HEK293 (cell line): ENCODE results near the gene MIGA1.

Experiments used
- CTCF ChIA-PET: fragments of 350-600 bp; formaldehyde crosslinking; extraction: SDS; loops from one replicate; lab custom pipeline; 2021; ENCODE audit warnings: antibody characterized with exemption; lab: Yijun Ruan, JAX
- POLR2A ChIA-PET: fragments of 300-600 bp; formaldehyde crosslinking; extraction: SDS; loops from one replicate; lab custom pipeline; 2020; ENCODE audit warnings: antibody characterized with exemption, inconsistent platforms; lab: Yijun Ruan, JAX
- H3K27ac ChIP-seq: fragments of 200-500 bp; sonication (Bioruptor generic); 2 replicates; pipeline ENCODE4 v1.5.1; 2014; ENCODE audit warnings: low read depth, low read length, control low read depth, inconsistent platforms; ENCODE audit errors: extremely low read depth
- H3K36me3 ChIP-seq, 2 experiments: fragments of 200-500 bp in 1 of 2; sonication (Bioruptor generic) in 1 of 2; 1 replicate in 1 of 2; 2 replicates in 1 of 2; pipeline ENCODE4 v1.5.1; 2014 to 2017; ENCODE audit warnings: inconsistent platforms in 2 of 2, low read length in 2 of 2; ENCODE audit not compliant: control insufficient read depth in 2 of 2, insufficient read depth in 1 of 2
- H3K4me1 ChIP-seq: fragments of 200-500 bp; sonication (Bioruptor generic); 2 replicates; pipeline ENCODE4 v1.5.1; 2014; ENCODE audit warnings: mild to moderate bottlenecking, low read length, inconsistent platforms; ENCODE audit not compliant: control insufficient read depth, insufficient read depth
- H3K4me3 ChIP-seq: 2 replicates; pipeline ENCODE4 v1.5.1; 2011; ENCODE audit warnings: low read depth, mild to moderate bottlenecking, control low read depth, low read length, moderate library complexity
- H3K9me3 ChIP-seq: fragments of 200-500 bp; sonication (Bioruptor generic); 2 replicates; pipeline ENCODE4 v1.5.1; 2014; ENCODE audit warnings: low read depth, low read length, inconsistent platforms; ENCODE audit not compliant: control insufficient read depth, insufficient read depth
- GFI1B ChIP-seq: fragments of 450-650 bp; formaldehyde crosslinking; IDR thresholded peaks from 2 replicates; pipeline ENCODE4 v1.5.1; 2016; ENCODE audit warnings: missing biosample characterization, missing genetic modification characterization
- TCF7L2 ChIP-seq: IDR thresholded peaks from 2 replicates; pipeline ENCODE4 v1.6.1; 2011; ENCODE audit warnings: low read depth, mild to moderate bottlenecking, inconsistent platforms, low read length, moderate library complexity, borderline replicate concordance
- YY2 ChIP-seq: fragments of 450-650 bp; formaldehyde crosslinking; IDR thresholded peaks from 2 replicates; pipeline ENCODE4 v1.5.1; 2016; ENCODE audit warnings: missing biosample characterization, missing genetic modification characterization
- ZBTB48 ChIP-seq: fragments of 450-650 bp; formaldehyde crosslinking; IDR thresholded peaks from 2 replicates; pipeline ENCODE4 v1.5.1; 2016; ENCODE audit warnings: missing biosample characterization, missing genetic modification characterization
- ZBTB8A ChIP-seq: fragments of 450-650 bp; formaldehyde crosslinking; IDR thresholded peaks from 2 replicates; pipeline ENCODE4 v1.5.1; 2016; ENCODE audit warnings: missing biosample characterization, missing genetic modification characterization
- ZFP41 ChIP-seq: fragments of 450-650 bp; formaldehyde crosslinking; IDR thresholded peaks from 2 replicates; pipeline ENCODE4 v1.5.1; 2016; ENCODE audit warnings: missing biosample characterization, missing genetic modification characterization, borderline replicate concordance
- ZNF114 ChIP-seq: fragments of 450-650 bp; formaldehyde crosslinking; IDR thresholded peaks from 2 replicates; pipeline ENCODE4 v1.5.0; 2017; ENCODE audit warnings: missing biosample characterization, missing genetic modification characterization
- ZNF121 ChIP-seq: fragments of 450-650 bp; formaldehyde crosslinking; IDR thresholded peaks from 2 replicates; pipeline ENCODE4 v1.5.1; 2016; ENCODE audit warnings: missing biosample characterization, missing genetic modification characterization
- ZNF169 ChIP-seq: fragments of 450-650 bp; formaldehyde crosslinking; IDR thresholded peaks from 2 replicates; pipeline ENCODE4 v1.5.1; 2016; ENCODE audit warnings: missing biosample characterization, missing genetic modification characterization
- ZNF335 ChIP-seq: fragments of 450-650 bp; formaldehyde crosslinking; conservative IDR thresholded peaks from 2 replicates; pipeline ENCODE4 v1.5.1; 2016; ENCODE audit warnings: missing biosample characterization, missing genetic modification characterization
- ZNF350 ChIP-seq: fragments of 450-650 bp; formaldehyde crosslinking; IDR thresholded peaks from 2 replicates; pipeline ENCODE4 v1.5.0; 2017; ENCODE audit warnings: missing biosample characterization, mild to moderate bottlenecking, missing genetic modification characterization
- ZNF404 ChIP-seq: fragments of 450-650 bp; formaldehyde crosslinking; IDR thresholded peaks from 2 replicates; pipeline ENCODE4 v1.5.1; 2017; ENCODE audit warnings: missing biosample characterization, missing genetic modification characterization
- ZNF416 ChIP-seq: fragments of 450-650 bp; formaldehyde crosslinking; IDR thresholded peaks from 2 replicates; pipeline ENCODE4 v1.5.1; 2016; ENCODE audit warnings: missing biosample characterization, missing genetic modification characterization
- ZNF514 ChIP-seq: fragments of 450-650 bp; formaldehyde crosslinking; IDR thresholded peaks from 2 replicates; pipeline ENCODE4 v1.5.1; 2016; ENCODE audit warnings: missing biosample characterization, missing genetic modification characterization
- ZNF837 ChIP-seq: fragments of 450-650 bp; formaldehyde crosslinking; IDR thresholded peaks from 2 replicates; pipeline ENCODE4 v1.5.1; 2016; ENCODE audit warnings: missing biosample characterization, missing genetic modification characterization
- ZSCAN23 ChIP-seq: fragments of 450-650 bp; formaldehyde crosslinking; IDR thresholded peaks from 2 replicates; pipeline ENCODE4 v1.5.1; 2016; ENCODE audit warnings: missing biosample characterization, missing genetic modification characterization
- ZXDB ChIP-seq: fragments of 450-650 bp; formaldehyde crosslinking; IDR thresholded peaks from 2 replicates; pipeline ENCODE4 v1.5.1; 2016; ENCODE audit warnings: missing biosample characterization, missing genetic modification characterization
- TF ChIP-seq, protein P1 (sequence below): fragments of 450-650 bp; formaldehyde crosslinking; IDR thresholded peaks from 2 replicates; pipeline ENCODE4 v1.5.1; 2016; ENCODE audit warnings: missing biosample characterization, missing genetic modification characterization
- TF ChIP-seq, protein P2 (sequence below): fragments of 450-650 bp; formaldehyde crosslinking; IDR thresholded peaks from 2 replicates; pipeline ENCODE4 v1.5.1; 2016; ENCODE audit warnings: missing biosample characterization, missing genetic modification characterization, low read depth
- TF ChIP-seq, protein P3 (sequence below): fragments of 450-650 bp; formaldehyde crosslinking; IDR thresholded peaks from 2 replicates; pipeline ENCODE4 v1.5.1; 2016; ENCODE audit warnings: missing biosample characterization, missing genetic modification characterization
- TF ChIP-seq, protein P4 (sequence below): fragments of 450-650 bp; formaldehyde crosslinking; IDR thresholded peaks from 2 replicates; pipeline ENCODE4 v1.5.0; 2017; ENCODE audit warnings: missing biosample characterization, missing genetic modification characterization, borderline replicate concordance

MIGA1 gene

DNA sequence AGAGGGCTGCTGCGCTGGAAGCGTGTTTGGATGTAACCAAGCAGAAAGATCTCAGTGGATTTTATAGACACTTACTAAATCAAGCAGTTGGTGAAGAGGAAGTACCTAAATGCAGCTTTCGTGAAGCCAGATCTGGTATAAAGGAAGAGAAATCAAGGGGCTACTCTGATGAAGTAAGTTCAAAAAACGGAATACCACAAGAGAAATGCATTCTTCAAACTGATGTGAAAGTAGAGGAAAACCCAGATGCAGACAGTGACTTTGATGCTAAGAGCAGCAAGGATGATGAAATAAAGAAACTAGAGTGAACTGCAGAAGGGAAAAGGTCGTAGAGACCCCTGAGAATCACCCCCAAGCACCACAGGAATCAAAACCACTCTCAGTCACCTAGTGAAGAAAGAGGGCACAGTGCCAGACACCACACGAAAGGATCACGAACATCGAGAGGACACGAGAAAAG, 68.2 kb downstream of the MIGA1 start (continued):
- TF ChIP-seq ZNF114 (tag by site-specific recombination) (no peak), ZNF169 (tag by site-specific recombination) (no peak), ZBTB8A (tag by site-specific recombination) (no peak), GFI1B (tag by site-specific recombination) (no peak), ZNF404 (no peak), ZSCAN23 (tag by site-specific recombination) (no peak), ZNF350 (no peak), ZNF514 (tag by site-specific recombination) (no peak)
- TF ChIP-seq, protein P1, sequence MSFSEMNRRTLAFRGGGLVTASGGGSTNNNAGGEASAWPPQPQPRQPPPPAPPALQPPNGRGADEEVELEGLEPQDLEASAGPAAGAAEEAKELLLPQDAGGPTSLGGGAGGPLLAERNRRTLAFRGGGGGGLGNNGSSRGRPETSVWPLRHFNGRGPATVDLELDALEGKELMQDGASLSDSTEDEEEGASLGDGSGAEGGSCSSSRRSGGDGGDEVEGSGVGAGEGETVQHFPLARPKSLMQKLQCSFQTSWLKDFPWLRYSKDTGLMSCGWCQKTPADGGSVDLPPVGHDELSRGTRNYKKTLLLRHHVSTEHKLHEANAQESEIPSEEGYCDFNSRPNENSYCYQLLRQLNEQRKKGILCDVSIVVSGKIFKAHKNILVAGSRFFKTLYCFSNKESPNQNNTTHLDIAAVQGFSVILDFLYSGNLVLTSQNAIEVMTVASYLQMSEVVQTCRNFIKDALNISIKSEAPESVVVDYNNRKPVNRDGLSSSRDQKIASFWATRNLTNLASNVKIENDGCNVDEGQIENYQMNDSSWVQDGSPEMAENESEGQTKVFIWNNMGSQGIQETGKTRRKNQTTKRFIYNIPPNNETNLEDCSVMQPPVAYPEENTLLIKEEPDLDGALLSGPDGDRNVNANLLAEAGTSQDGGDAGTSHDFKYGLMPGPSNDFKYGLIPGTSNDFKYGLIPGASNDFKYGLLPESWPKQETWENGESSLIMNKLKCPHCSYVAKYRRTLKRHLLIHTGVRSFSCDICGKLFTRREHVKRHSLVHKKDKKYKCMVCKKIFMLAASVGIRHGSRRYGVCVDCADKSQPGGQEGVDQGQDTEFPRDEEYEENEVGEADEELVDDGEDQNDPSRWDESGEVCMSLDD, result no peak

DNA sequence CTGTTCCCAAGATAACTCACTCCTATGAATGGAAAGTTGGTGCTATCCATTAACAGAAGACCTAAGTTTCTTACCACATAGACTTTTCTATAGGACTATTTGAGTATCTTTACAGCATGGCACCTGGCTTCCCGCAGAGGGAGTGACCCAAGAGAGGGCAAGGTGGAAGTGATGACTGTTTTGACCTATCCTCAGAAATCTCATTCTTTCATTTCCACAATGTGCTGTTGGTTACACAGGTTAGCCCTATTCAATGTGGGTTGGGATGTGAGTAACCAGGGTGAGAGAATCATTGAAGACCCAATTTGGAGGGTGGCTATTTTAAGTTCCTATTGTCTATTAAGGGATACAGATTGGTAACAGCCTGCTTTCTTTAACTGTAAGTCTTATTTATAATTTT, 70.6 kb downstream of the MIGA1 start:
- CTCF ChIA-PET, result no interaction called here
- TF ChIP-seq ZNF416 (tag by site-specific recombination) (no peak), TCF7L2 (no peak), ZBTB48 (tag by site-specific recombination) (no peak), ZNF335 (tag by site-specific recombination) (no peak), ZNF837 (tag by site-specific recombination) (no peak), ZNF121 (tag by site-specific recombination) (no peak), YY2 (no peak), ZXDB (no peak), ZFP41 (tag by site-specific recombination) (no peak)
- TF ChIP-seq, protein P2, sequence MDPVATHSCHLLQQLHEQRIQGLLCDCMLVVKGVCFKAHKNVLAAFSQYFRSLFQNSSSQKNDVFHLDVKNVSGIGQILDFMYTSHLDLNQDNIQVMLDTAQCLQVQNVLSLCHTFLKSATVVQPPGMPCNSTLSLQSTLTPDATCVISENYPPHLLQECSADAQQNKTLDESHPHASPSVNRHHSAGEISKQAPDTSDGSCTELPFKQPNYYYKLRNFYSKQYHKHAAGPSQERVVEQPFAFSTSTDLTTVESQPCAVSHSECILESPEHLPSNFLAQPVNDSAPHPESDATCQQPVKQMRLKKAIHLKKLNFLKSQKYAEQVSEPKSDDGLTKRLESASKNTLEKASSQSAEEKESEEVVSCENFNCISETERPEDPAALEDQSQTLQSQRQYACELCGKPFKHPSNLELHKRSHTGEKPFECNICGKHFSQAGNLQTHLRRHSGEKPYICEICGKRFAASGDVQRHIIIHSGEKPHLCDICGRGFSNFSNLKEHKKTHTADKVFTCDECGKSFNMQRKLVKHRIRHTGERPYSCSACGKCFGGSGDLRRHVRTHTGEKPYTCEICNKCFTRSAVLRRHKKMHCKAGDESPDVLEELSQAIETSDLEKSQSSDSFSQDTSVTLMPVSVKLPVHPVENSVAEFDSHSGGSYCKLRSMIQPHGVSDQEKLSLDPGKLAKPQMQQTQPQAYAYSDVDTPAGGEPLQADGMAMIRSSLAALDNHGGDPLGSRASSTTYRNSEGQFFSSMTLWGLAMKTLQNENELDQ (tag by site-specific recombination), result no peak
- TF ChIP-seq, protein P3, sequence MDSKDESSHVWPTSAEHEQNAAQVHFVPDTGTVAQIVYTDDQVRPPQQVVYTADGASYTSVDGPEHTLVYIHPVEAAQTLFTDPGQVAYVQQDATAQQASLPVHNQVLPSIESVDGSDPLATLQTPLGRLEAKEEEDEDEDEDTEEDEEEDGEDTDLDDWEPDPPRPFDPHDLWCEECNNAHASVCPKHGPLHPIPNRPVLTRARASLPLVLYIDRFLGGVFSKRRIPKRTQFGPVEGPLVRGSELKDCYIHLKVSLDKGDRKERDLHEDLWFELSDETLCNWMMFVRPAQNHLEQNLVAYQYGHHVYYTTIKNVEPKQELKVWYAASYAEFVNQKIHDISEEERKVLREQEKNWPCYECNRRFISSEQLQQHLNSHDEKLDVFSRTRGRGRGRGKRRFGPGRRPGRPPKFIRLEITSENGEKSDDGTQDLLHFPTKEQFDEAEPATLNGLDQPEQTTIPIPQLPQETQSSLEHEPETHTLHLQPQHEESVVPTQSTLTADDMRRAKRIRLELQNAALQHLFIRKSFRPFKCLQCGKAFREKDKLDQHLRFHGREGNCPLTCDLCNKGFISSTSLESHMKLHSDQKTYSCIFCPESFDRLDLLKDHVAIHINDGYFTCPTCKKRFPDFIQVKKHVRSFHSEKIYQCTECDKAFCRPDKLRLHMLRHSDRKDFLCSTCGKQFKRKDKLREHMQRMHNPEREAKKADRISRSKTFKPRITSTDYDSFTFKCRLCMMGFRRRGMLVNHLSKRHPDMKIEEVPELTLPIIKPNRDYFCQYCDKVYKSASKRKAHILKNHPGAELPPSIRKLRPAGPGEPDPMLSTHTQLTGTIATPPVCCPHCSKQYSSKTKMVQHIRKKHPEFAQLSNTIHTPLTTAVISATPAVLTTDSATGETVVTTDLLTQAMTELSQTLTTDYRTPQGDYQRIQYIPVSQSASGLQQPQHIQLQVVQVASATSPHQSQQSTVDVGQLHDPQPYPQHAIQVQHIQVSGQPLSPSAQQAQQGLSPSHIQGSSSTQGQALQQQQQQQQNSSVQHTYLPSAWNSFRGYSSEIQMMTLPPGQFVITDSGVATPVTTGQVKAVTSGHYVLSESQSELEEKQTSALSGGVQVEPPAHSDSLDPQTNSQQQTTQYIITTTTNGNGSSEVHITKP (tag by site-specific recombination), result no peak
- TF ChIP-seq, protein P4, sequence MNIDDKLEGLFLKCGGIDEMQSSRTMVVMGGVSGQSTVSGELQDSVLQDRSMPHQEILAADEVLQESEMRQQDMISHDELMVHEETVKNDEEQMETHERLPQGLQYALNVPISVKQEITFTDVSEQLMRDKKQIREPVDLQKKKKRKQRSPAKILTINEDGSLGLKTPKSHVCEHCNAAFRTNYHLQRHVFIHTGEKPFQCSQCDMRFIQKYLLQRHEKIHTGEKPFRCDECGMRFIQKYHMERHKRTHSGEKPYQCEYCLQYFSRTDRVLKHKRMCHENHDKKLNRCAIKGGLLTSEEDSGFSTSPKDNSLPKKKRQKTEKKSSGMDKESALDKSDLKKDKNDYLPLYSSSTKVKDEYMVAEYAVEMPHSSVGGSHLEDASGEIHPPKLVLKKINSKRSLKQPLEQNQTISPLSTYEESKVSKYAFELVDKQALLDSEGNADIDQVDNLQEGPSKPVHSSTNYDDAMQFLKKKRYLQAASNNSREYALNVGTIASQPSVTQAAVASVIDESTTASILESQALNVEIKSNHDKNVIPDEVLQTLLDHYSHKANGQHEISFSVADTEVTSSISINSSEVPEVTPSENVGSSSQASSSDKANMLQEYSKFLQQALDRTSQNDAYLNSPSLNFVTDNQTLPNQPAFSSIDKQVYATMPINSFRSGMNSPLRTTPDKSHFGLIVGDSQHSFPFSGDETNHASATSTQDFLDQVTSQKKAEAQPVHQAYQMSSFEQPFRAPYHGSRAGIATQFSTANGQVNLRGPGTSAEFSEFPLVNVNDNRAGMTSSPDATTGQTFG (tag by site-specific recombination), result no peak
- TF ChIP-seq, all 188 proteins: peak for 0
- no peak overlapping the region for H3K27ac ChIP-seq
- POLR2A ChIA-PET, result no interaction called here
- H3K9me3 ChIP-seq, result no peaks in the 10 kb centered on the region
- H3K4me1 ChIP-seq, result no peaks in the 10 kb centered on the region
- H3K36me3 ChIP-seq, result peaks cover 0 to 3% of the 10 kb centered on the region in 2 experiments; a peak in 1 of 3 replicates
- no peak overlapping the region for H3K4me3 ChIP-seq
